Putamen (tissue), 1 donor: ENCODE measurements around the gene GLIS2.

Source experiments
- DNase-seq: peaks from one replicate; pipeline ENCODE4 v3.0.0-alpha.2; 2016; ENCODE audit warnings: low spot score

The GLIS2 gene

GRCh38 chr16:4352843-4353242, 37.0 kb downstream of the GLIS2 start:
- no peak for DNase-seq

DNA sequence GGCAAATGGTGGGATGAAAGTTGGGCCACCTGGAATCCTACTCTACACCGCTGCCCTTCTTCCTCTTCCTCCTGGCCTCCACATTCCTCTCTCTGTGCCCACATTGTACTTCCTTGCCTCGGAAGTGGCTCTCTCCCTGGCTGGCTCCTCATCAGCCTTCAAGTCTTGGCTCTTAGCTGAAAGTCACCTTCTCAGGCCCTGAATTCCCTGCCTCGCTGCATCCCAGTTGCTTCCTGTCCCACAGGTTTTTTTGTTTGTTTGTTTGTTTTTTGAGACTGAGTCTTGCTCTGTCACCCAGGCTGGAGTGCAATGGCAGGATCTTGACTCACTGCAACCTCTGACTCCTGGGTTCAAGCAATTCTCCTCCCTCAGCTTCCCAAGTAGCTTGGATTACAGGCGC, 37.8 kb downstream of the GLIS2 start:
- no peak for DNase-seq

GRCh38 chr16:4354512-4355409, 38.9 kb downstream of the GLIS2 start:
- no peak for DNase-seq

DNA sequence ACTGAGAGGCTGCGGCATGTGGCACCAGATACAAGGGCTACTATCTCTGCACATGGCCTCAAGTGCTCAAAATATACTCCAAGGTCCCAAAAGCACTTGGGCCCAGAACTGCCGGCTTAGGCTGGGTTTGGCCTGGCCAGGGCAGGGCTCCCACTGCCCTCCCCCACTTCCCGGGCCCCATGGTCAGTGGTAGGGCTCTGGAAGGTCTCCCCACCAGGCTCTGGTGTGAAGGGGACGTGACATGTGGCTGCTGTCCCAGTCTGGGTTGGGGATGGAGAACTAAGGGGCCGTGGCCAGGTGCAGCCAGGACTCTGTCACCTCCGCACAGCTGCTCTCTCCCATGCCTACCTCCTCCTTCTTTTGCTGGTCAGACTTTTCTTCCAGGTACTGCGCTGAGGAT, 41.0 kb downstream of the GLIS2 start:
- no peak for DNase-seq

DNA sequence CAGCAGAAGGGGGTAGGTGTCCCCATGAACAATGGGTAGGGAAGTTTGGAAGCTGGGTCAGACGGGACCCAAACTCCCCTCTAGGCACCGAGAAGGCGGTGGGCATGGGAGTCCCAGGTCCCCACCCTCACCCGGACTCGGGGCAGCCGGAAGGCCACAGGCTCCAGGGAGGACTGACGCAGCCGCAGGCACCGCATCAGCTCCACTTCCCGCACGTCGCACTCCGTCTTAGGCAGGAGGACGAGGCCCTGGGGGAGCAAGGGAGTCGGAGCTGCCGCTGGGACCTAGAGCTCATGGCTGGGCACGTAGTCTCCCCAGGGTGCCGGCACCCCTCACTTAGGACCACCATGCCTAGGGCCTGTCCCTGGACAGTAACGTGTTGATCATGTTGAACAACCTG, 42.4 kb downstream of the GLIS2 start:
- DNase-seq = no peak

DNA sequence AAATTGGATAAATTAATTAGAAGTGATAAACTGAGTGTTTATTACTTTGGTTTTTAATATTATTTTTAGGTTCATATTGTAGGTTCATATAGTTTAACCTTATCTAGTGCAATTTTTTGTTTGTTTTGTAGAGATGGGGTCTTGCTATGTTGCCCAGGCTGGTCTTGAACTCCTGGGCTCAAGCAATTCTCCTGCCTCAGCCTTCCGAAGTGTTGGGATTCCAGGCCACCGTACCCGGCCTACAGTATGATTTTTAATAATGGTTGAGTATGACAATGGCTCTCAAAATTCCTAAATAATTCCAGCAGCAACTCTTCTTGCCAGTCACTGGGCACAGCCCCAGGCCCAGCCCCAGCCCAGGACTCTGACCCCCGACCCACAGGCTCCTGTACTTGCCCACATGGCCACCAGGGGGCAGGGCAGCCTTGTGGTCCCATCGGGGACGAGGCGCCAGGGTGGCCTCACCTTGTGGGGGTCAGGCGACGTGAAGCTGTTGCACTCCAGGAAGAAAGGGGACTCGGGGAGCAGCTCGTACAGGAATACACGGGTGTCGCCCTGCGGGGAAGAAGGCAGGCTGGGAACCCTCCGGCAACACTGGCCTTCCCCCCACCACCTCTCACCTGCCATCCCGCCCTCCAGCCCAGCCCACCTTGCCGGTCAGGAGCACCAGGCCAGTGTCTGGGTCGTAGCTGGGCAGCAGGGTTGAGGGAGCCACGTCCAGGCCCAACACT, 43.1 kb downstream of the GLIS2 start:
- DNase-seq = no peak

GRCh38 chr16:4359914-4360313, 44.0 kb downstream of the GLIS2 start:
- no peak for DNase-seq

DNA sequence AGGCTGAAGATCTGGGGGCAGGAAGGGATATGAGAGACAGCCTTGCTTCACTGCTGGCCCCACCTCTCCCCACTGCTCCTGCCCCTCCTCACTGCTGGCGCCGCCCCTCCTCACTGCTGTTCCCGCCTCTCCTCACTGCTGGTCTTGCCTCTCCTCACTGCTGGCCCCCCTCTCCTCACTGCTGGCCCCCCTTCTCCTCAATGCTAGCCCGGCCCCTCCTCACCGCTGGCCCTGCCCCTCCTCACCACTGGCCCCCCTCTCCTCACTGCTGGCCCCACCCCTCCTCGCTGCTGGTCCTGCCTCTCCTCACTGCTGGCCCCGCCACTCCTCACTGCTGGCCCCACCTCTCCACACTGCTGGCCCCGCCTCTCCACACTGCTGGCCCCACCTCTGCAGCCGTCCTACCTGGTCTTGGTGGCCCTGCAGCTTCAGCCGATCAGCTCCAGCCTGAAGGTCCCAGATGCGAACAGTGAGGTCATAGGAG, 44.7 kb downstream of the GLIS2 start:
- no peak for DNase-seq

- no peak for DNase-seq
Observed at GRCh38 chr16:4361033-4361943, 45.4 kb downstream of the GLIS2 start.

GRCh38 chr16:4361944-4362311, 46.1 kb downstream of the GLIS2 start:
- DNase-seq = no peak

DNA sequence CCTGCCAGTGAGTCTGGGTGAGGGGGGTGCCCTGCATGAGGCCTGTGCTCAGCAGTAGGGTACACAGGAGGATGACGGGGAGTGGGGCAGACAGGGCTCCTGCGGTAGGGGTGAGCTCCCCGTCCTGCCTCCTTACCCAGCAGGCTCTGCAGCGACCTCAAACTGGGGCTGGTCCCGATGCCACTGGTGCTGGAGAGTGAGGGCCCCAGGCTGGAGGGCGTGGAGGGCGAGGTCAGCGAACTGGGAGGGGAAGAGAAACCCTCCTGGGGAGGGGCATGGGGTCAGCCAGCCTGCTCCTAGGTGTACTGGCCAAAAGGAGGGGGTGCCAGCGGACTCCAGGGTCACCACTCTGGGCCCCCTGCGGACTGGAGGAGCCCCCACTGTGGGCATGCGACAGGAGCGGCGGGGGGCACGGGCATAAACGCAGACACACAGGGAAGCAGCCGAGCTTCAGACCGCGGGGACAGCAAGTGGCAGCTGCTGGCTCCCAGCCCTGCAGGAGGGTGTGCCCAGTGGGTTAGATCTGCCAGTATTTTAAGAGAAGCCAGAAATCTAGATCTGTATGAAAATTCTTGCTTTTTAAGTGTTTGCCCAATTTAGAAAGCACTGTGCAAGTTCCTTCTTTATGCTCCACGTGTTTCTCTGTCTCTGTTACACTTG, 46.7 kb downstream of the GLIS2 start:
- DNase-seq = no peak

DNA sequence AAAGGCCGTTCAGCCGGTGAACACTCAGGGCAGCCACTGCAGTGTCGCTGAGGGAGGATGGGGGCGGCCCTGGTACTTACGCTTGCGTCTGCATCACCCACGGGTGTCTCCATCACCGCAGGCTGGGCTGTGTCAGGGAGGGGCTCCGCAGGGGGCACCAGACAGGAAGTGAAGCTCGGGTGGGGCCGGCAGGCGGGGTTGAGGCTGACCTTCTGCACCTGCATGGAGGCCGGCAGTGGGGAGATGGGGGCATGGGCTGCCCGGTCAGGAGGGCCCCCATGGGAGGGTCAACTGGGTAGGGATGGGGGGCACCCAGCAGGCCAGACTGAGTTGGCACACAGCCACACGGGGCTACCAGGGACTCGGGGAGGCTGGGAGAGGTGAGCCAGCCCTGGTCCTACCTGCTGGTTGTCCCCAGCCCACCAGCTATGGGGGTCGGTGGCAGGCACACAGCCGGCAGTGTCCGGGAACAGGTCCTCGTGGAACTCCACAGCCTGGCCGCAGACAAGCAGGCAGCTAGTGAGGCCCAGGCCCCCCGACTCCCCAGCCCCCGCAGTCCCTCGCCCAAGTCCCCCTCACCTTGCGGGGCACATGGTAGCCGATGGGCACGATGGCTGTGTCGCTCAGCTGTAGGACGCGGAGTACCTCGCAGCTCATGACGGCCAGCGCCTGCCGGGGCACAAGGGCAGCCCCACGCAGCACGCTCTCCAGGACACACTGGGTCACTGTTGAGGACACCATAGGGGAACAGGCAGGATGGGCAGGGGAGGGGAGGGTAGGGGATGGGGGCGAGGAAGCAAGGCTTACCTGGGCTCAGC, 48.5 kb downstream of the GLIS2 start:
- DNase-seq = no peak

- no peak for DNase-seq
Observed at GRCh38 chr16:4365014-4365406, 49.1 kb downstream of the GLIS2 start.

DNA sequence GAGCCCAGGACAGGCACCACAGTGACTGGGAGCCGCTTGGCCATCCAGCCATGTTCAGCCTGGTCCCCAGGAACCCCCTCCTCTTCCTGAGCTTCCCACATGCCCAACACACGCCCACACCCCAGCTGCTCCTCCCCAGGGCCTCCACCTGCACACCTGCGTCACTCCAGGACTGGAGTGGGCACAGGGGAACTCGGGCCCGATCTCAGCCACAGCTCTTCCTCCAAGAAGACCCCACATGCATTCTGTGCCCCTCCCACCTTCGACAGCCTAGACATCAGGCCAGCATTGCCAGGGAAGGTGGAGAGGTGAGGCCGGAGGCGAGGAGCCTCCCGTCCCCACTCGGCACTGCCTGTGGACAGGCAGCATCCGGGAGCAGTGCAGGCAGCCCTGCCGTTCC, 49.7 kb downstream of the GLIS2 start:
- DNase-seq = no peak

- DNase-seq = no peak
Observed at GRCh38 chr16:4366016-4366415, 50.1 kb downstream of the GLIS2 start.

GRCh38 chr16:4367393-4367856, 51.6 kb downstream of the GLIS2 start:
- DNase-seq = no peak

GRCh38 chr16:4369007-4369733, 53.3 kb downstream of the GLIS2 start:
- no peak for DNase-seq

- no peak for DNase-seq
Observed at GRCh38 chr16:4370151-4370550, 54.3 kb downstream of the GLIS2 start.

GRCh38 chr16:4370570-4371356, 54.9 kb downstream of the GLIS2 start:
- no peak for DNase-seq
